Stimulated activated CD8-positive, alpha-beta memory T cell treated with anti-CD3 and anti-CD28 coated beads, Interleukin-12 subunit alpha, Interleukin-12 subunit beta, amount 100 ng/mL, for 24 hours (primary cell): ENCODE measurements around the gene PYGB.
"Not testable (repeated sequence)": the region's sequence is repeated elsewhere in the genome, so short reads cannot be mapped to it uniquely, and the experiment has no call there.

Experiments used
- DNase-seq: peaks from one replicate; pipeline ENCODE4 v3.0.0-alpha.2; 2020; ENCODE audit errors: extremely low read depth

The PYGB gene

DNA sequence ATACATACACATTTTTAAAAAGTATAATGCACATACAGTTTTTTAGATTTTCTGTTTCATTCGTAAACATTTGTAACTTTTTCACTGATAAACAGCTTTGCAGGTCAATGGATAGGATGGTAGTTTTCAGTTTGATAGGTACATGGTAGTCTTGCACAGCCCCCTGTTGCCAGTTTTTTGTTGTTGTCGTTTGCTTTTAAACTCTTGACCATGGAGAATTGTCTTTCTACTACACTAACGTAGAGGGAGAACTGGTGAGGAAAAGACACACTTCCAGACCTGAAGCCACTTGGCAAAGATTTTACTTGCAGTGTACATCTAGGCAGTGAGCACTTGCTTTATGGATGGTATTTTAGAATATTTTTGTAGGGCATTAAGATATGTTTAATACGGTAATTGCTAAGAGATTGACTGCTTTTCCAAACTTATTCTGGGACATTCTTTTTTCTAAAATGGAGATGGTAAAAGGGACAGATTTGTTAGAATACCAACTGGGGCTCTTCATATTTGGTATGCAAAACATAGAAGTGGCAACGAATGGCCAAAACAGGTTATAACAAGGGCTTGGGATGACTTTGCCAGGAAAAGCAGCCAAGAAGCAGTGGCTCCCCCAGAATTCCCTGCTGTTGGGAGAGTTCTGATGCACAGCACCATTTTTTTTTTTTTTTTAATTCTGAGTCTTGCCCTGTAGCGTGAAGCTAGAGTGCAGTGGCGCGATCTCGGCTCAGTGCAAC, 1.5 kb downstream of the PYGB start:
- DNase-seq, result no peak

DNA sequence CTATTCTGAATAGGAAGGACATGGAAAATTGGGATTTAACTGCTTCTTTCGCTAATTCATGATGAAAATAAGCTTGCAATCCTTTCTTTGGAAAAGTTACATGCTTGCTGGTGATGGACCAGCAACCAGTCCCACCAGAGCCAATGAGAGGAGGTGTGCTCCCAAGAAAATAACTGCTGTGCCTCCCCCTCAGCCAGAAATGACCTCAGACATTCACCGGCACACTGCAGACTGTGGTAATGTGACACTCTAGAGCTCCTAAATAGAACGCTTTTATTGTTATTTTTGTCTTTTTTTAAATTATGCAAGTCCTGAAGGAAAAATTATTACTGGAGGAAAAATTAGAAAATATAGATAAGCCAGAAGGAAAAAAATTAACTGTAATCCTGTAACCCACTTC, 2.6 kb downstream of the PYGB start:
- DNase-seq, result no peak

DNA sequence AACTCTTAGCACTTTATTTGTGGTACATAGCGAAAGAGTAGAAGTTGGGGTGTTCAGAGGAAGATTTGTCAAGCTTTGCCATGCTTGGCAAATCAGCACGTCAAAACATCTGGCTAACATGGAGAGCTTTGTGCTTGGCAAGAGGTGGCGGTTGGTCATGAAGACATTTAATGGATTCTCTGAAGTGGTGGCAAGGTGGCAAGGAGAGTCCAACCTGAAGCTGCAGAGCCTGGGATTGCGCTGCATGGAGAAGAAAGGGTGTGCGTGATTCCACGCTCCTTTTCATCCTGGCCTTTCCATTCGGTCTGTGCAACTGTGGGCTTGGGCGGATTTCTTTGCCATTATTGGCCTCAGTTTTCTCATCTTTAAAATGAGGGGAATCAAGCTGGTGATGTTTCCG, 3.1 kb downstream of the PYGB start:
- no peak for DNase-seq

DNA sequence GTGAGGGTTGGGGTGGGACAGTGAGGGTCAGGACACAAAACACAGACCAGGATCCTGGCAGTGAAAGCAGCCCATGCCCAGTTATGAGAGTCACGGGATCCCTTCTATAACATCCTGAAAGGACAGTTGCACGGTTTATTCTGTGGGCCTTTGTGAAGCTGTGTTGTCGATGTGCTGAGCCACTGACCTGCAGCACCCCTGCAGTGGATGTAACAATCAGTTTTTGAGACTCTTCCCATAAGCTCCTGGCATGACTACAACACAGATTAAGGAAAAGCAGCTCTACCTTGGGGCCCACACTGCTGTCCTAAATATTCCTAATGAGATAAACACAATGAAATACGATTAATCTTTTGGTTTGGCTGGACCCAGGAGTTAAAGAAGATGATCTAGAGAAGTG, 3.7 kb downstream of the PYGB start:
- DNase-seq, result no peak

DNA sequence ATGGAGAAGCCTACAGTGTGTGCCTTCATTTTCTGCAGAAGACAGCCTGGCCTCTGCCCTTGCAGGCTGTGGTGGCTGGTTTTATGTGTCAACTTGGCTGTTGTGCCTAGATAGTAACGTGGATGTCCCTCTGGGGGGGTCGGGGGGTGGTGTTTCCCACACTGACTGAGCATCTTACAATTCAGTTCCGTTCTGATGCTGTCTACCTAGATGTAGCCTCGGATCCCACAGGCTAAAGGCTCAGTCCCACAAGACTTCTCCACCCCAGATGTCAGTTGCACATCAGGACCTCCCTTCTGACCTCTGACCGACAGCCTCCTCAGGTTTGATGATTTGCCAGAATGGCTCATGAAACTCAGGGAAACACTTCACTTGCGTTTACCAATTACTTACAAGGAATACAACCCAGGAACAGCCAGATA, 4.4 kb downstream of the PYGB start:
- no peak for DNase-seq

DNA sequence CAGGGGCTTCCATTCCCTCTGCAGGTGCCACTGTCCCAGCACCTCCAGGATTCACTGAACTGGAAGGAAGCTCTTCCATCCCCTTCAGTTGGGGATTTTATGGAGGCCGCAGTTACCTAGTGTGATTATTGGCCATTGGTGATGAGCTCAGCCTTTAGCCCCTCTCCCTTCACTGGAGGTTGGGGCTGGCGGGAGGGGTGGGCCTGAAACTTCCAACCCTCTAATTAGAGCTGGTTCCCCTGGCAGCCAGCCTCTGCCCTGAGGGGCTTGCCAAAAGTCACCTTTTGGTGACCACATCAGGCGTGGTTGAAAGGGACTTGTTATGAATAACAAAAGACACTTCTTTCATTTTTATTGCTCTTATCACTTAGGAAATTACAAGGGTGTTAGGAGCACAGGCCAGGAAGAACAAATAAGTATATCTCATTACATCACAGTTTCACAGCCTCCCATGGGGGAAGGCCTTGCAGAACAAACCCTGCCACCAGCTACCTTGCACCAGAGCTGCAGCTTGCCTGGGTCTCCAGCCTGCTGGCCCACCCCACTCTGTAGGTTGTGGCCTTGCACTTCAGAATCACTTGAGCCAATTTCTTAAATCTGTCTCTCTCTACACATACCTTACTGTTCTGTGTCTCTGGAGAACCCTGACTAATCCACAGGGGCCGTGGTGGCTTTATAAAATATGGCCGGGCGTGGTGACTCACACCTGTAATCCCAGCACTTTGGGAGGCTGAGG, 5.0 kb downstream of the PYGB start:
- DNase-seq, result no peak

DNA sequence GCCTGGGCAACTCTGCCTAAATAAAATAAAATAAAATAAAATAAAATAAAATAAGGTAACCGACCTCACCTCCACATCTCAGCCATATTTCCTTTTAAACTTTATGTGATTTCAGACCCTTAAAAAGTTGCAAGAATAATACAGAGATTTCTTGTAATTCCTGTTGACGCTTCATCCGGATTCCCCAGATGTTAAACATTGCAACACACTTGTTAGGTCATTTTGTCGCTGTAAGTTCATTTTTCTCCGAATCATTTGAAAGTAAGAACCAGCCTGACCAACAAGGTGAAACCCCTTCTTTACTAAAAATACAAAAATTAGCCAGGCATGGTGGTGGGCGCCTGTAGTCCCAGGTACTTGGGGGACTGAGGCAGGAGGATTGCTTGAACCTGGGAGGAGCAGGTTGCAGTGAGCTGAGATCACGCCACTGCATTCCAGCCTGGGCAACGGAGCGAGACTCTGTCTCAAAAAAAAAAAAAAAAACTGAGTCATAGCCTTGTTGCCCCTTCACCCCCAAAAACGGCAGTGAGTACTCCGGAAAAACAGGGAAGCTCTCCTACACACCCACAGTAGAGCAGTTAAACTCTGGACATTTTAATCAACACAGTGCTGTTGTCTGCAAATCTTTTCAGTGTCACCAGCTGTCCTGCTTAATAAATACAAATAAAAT, 5.9 kb downstream of the PYGB start:
- no peak for DNase-seq

DNA sequence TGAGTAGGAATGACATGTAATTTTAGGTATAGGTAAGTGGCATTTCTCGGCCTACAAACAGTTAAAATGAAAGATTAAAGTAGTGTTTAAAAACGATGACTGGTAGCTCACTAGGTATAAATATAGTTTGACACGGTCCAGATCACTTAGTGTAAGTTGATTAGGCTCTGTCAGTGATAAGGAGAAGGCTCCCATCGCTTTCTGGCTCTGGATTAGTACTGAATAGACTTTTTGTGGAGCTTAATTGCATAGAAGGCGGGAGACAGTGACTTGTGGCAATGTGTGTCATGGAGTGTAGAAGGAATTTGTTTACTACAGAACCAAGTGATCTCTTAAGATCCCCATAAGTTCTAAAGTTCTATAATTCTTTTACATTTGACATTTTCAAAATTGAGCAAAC, 6.7 kb downstream of the PYGB start:
- no peak for DNase-seq

DNA sequence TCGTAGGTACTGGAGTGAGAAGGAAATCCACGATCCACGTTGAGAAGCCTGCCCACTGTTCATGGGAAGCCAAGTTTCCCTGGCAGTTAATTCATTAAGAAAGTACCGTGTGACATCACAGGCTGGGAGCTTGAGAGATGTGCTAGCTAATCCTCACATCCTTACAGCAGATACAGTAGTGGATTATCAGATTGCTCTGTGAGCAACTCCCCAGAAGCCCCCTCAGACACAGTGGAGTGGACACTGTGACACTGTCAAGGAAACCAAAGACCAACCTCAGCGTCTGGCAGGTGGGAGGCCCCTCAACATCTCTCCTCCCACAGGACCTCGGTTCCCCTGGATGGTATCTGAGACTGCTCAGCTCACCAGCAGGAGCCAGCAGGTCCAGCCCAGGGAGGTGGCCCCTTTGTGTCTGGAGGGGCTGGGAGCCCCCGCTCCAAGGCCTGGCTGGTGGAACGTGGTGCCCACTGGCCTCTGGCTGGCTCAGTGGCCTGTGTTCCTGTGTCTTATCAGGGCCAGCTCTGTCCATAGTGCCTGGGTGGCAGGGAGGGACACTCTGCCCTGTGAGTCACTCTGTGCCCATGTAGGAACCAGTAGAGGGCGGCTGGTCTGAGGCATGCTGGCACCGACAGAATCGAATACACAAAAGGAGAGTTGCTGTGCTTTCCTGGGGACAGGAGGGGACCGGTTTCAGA, 7.2 kb downstream of the PYGB start:
- no peak for DNase-seq

DNA sequence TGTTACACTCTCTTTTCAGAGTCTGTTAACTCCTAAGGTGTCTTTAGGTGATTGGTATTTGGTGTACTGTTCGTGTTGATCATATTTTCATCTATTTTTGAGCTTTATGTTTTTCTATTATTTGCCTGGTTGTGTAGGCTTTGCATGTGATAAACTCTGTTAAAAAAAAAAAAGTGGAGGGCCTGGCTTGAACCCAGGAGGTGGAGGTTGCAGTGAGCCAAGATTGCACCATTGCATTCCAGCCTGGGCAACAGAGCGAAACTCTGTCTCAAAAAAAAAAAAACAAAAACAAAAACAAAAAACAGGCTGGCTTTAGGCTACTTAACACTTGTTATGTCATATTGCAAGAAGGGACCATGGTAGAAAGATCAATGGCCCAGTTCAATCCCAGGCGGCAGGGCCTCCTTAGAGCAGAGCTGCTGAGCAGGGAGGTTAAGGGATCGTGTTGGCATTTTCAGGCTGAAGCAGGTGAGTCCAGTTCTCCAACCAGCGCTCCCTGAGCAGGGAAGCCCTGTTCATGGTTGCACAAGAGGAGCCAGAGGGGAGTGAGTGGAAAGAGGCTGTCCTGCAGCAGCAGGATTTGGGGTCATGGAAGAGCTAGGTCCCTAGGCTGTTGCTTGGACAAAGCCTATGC, 8.5 kb downstream of the PYGB start:
- DNase-seq, result no peak

DNA sequence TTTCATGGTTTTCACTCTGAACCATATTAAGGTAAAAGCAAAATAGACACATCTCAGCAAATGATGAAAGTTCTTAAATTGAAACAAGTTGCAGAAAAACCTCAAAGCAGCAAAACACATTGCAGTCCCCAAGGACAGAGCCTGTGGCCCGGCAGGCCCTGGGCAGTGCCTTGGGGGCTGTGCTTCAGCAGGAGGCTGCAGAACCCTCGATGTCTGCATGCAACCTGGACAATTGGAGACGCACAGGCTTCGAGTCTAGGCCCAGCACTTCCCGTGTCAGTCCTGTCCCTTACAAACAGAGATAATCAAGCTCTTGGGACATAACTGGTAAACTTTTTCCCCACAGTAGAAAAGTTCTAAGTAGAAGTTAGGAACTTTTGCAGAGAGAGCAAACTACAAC, 9.2 kb downstream of the PYGB start:
- no peak for DNase-seq

DNA sequence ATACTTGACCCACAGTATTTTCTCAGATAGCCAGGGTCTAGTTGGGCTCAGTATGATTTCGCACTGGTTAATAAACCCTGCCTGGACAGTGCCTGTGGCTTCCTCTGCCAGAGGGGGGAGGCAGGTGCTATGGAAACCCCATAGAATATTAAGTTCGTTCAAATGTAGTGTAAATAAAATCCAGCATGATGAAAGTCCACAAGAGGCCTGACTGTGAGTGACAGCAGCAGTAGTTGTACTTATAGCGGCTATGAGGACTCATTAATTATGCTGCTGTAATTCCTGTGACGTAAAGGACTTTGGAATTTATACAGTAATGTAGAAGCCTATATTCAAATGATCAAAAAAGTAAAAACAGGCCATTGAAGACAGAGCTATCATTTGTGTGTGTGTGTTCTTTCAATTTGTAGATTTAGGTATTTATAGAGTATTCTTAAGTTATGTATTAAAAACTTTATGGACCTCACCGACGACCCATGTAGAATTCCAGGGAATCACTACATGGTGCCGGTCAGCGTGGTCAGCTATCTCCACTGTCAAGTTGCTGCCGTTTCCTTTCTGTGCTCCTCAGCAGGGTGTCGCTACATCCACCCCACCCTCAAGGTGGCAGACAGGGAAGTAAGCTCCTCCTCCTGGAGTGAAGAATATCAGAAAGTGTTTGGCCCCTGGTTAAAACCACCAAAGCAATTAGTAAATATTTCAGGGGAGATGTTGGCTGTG, 10.0 kb downstream of the PYGB start:
- no peak for DNase-seq

DNA sequence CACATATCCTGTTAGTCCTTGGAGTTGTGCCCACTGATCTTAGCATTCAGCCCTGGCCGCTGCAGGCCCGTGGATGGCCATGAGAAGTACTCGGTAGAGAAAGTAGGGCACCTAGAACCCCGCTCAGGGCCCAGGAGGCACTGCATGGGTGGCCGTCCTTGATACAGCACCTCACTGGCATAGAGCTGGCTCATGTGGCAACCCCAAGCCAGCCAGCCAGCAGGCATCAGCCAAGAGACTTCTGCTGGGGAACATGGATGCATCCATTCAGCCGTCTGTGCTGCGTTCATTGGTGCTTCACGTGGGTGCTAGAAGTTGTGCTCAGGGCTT, 10.6 kb downstream of the PYGB start:
- no peak for DNase-seq

DNA sequence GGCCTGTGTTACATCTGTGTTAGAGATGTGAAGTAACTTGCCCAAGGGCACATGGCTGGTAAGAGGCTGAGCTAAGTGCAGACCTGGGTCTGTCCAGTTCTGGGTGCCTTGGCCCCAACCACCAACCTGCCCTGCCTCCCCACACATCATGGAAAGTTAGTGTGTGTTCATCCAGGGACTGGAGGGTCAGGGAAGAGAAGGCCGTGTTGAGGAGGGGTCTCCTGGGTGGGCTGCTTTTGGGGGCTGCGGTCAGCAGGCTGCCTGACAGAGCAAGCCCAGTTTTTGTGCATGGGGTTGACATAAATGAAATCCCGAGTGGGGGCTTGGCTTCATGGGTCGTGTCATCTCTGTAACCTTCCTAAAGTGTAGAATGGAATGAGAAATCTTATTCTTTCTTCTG, 10.9 kb downstream of the PYGB start:
- DNase-seq, result no peak

DNA sequence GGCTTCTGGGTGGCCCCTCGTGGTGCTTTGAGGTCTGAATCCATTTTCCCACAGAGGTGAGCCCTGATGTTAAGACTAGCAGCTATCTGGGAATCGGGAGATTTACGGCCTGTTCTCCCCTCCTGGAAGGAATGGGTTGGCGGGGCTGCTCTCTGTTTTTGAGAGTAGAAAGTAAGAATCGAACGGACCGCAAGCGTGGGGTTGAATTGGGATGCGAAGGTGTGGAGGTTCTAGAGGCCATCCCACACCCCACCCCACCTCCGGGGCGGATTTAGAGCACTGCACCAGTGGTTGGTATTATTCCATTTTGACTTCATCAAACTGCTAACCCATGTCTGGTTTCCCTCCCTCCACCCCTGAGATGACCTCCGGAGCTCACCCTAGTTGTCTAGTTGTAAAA, 11.5 kb downstream of the PYGB start:
- DNase-seq, result no peak

DNA sequence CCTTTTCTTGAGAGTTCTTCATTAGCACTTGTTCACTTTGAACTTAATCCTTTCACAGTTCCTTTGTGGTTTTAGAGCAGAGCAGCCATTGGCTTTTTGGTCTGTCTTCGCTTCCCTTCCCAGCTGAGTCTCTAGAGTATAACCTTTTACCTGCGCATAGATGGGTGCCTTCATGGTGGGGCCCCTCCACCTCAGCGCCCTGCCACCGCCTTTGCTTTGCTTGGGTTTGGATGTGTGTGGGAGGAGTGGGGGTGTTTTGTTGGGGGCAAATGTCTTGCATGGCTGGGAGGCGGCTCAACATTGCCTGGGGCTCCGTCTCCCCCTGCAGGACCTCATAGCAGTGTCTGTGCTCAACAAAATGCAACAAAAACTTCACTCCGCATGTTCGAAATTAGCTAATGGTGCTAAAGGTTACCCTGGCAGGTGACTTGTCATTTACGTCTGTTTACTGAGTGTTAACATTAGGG, 11.9 kb downstream of the PYGB start:
- no peak for DNase-seq

DNA sequence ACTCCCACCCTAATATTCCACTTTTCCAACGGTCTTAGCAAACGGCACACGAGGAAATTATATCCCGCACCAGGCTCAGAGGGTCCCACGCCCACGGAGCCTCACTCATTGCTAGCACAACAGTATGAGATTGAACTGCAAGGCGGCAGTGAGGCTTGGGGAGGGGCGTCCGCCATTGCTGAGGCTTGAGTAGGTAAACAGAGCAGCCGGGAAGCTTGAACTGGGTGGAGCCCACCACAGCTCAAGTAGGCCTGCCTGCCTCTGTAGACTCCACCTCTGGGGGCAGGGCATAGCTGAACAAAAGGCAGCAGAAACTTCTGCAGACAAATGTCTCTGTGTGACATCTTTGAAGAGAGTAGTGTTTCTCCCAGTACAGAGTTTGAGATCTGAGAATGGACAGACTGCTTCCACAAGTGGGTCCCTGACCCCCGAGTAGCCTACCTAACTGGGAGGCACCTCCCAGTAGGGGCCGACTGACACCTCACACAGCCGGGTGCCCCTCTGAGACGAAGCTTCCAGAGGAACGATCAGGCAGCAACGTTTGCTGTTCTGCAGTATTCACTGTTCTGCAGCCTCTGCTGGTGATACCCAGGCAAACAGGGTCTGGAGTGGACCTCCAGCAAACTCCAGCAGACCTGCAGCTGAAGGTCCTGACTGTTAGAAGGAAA, 13.0 kb downstream of the PYGB start:
- not testable (repeated sequence) for DNase-seq

DNA sequence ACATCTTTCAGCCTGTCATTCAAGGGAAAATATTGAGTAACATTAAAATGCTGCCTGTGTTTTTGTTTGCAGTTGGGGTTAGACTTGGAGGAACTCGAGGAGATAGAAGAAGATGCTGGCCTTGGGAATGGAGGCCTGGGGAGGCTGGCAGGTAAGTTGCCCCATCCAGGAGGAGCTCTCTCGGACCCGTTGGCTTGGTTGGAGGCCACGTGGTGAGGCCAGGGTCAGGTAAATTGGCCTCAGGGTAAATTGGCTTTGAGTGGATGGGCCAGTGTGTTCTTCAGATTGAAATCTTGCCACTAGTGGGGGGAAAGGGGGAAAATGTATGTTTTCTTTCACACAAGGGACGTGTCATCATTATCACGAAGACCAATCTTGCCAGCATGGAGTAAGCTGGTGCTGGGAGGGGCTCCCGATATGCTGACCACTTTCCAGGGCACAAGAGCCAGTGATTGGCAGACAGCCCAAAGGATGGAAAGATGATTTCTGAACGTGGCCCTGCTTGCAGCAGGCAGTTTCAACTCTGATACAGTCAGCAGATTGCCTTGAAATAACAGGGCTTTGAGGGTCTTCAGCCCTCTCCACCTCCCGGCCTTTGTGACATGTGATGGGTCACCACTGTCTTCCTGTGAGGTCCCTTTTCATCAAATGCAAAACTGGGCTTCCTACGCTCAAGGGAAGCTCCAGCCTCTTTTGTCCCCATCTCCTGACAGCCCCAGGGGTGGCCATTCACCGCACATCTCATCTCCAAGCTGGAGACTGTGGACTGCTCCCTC, 21.4 kb downstream of the PYGB start:
- no peak for DNase-seq

DNA sequence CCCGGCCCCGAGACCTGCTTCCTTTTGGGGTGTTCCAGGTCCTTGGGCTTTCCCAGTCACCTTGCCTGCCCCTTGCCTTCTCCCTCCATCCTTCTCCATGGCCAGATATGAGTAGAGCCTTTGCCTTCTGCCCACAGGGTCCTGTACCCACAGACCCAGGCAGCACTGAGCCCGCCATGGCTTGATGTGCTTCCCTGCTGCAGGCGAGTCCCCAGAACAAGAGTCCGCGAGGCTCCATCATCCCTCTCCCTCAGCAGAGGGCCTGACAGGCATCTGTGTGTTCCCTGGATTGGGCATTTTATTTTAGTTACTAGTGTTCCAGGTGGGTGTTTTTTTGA, 21.9 kb downstream of the PYGB start:
- no peak for DNase-seq

DNA sequence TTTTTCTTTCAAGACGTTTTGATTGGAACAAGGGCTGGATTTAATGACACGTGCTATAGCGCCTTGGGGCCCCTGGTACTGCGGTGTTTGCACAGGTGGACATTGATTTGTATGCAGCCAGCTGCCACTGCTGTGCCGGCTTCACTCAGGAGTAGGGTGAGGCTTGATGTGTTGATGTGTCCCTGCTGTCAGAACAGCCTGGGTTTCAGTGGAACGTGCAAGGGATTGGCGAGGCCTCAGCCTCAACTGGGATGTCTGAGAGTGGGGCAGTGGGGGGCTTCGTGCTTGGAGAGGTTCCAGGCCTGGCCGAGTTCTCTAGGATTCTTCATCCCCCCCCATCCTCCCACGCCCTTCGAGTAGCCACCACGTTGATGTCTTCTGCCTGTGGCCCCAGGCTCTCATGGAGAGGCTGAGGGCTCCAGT, 23.0 kb downstream of the PYGB start:
- no peak for DNase-seq
